Erythroblast (primary cell): ENCODE measurements around the gene HOXC10.

ENCODE experiments used
- DNase-seq, 2 experiments: peaks; one replicate each; lab custom pipeline; 2025; lab: John Stamatoyannopoulos, UW
- GATA1 ChIP-seq: IDR thresholded peaks from 2 replicates; pipeline ENCODE4 v1.6.1; 2011; ENCODE audit warnings: low read depth, mild to moderate bottlenecking, control low read depth, low read length, moderate library complexity
- POLR2A ChIP-seq: IDR thresholded peaks from 2 replicates; pipeline ENCODE4 v1.6.1; 2011; ENCODE audit warnings: mild to moderate bottlenecking, low read length

Gene HOXC10

GRCh38 chr12:53965281-53966084, 19.5 kb upstream of the HOXC10 start:
- DNase-seq: no peak
- TF ChIP-seq GATA1: no peak
- TF ChIP-seq POLR2A: no peak

DNA sequence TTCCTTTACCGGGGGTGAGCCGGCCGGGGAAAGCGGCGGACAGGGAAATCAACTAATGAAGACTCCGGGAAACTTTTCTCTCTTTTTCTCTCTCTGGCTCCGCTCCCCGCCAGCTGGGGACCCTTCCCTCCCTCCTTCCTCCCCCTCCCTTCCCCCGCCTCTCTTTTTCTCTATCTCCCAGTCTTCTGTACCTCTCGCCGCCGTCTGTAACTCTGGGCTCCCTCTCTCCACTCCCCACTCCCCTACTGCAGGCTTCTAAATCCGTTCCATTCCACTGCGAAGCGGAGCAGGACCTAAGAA, 18.9 kb upstream of the HOXC10 start:
- DNase-seq: no peak
- no peak for TF ChIP-seq POLR2A
- no peak for TF ChIP-seq GATA1

- TF ChIP-seq POLR2A (no peak), GATA1 (no peak)
- DNase-seq: no peak
Measured at GRCh38 chr12:53966385-53967133, 18.4 kb upstream of the HOXC10 start.

- no peak for DNase-seq
- TF ChIP-seq GATA1: no peak
- TF ChIP-seq POLR2A: no peak
Measured at GRCh38 chr12:53967421-53967925, 17.5 kb upstream of the HOXC10 start.

DNA sequence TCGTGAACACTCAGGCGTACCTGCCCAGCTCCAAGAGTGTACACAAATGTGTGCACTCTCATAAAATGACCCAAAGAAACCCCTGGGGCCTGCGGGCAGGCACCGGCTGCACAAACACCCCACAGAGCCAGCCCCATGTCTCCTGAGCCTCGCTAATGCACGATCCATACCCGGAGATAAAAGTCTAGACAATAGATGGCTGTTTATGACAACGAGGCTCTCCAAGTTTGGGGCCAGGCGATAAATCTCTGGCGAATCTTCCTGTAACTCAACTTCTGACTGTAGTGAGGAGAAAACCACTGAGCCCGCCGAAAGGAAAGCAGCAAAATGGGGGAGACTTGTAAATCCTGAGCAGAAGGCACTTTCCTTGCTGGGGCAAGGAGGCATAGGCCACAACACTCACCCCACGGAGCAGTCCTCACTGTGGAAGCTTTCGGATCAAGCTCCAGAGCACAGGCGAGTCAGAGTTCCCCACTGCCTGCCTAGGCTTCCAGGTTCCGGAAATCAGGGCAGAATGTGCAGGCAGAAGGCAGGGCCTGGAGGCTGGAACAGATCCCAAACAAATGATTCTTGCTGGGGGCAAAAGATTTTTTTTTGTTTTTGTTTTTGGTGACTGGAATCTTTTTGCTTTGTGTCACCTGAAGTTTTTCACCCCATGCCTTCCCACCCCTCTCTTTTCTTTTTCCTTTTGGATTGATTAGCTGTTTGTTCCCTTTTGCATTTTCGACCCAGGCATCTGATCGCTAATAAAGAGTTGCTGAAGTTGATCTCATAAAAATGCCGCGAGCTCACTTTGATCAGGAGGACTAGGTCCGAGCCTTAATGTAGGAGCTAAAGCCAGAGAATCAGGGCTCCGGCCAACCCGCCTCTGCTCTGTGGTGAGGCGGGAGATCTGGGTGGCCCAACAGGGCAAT, 16.5 kb upstream of the HOXC10 start:
- TF ChIP-seq POLR2A (no peak), GATA1 (no peak)
- no peak for DNase-seq

- DNase-seq: no peak
- TF ChIP-seq POLR2A (no peak), GATA1 (no peak)
Measured at GRCh38 chr12:53969588-53970259, 15.2 kb upstream of the HOXC10 start.

GRCh38 chr12:53970451-53970850, 14.5 kb upstream of the HOXC10 start:
- TF ChIP-seq GATA1: no peak
- no peak for TF ChIP-seq POLR2A

GRCh38 chr12:53971129-53971528, 13.8 kb upstream of the HOXC10 start:
- TF ChIP-seq POLR2A: no peak
- no peak for TF ChIP-seq GATA1
- DNase-seq: no peak

More at GRCh38 chr12:53970451-53970850, 14.5 kb upstream of the HOXC10 start:
- no peak for DNase-seq

DNA sequence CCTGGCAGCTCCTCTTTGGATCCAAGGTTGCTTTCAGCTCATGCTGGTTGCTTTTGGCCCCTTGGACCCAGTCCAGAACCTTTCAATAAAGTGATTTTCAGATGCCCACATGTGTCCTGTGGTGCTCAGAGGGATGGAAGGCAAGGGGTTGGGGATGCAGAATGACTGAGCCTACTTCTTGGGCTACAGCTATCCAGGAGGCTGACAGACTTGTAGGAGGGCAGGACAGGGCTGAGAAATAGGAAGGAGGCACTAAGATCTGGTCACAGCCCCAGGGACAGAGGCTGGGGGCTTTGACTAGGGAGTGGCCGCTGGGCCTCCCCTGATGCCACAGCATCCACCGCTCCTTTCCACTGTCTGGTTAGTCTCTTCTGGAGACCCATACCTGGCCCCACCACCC, 13.3 kb upstream of the HOXC10 start:
- TF ChIP-seq GATA1 (no peak), POLR2A (no peak)
- DNase-seq: no peak

GRCh38 chr12:53972152-53972702, 12.7 kb upstream of the HOXC10 start:
- TF ChIP-seq GATA1: no peak
- TF ChIP-seq POLR2A: no peak
- no peak for DNase-seq

DNA sequence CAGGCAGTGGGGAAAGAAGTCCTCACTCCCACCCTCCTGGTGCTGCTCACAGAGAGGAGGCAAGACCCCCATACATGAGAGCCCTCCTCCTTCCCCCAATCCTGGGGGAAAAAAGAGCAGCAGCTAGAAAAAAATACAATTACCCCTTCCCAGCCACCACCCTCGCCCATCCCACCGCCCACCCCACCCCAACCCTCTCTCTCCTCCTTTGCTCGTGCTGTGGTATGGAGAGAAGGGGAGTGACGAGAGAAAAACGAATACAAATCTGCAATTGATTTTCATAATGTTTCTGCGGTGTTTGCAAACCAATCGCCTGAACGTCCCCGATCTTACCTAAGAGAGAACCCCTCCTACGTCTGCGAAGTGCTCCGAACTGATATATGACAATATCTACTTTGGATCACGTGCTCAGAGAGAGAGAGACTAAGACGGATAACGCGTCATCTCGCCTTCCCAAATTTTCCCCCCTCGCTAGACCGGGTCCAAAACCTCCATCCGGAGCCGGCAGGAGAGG, 12.2 kb upstream of the HOXC10 start, which contains the start of gene HOXC11:
TSS of gene HOXC11 (plus strand) at position 405 of the 514 bp plus-strand sequence. CDS start 116 bp downstream, outside the sequence.
- TF ChIP-seq POLR2A: no peak
- TF ChIP-seq GATA1: no peak
- no peak for DNase-seq

DNA sequence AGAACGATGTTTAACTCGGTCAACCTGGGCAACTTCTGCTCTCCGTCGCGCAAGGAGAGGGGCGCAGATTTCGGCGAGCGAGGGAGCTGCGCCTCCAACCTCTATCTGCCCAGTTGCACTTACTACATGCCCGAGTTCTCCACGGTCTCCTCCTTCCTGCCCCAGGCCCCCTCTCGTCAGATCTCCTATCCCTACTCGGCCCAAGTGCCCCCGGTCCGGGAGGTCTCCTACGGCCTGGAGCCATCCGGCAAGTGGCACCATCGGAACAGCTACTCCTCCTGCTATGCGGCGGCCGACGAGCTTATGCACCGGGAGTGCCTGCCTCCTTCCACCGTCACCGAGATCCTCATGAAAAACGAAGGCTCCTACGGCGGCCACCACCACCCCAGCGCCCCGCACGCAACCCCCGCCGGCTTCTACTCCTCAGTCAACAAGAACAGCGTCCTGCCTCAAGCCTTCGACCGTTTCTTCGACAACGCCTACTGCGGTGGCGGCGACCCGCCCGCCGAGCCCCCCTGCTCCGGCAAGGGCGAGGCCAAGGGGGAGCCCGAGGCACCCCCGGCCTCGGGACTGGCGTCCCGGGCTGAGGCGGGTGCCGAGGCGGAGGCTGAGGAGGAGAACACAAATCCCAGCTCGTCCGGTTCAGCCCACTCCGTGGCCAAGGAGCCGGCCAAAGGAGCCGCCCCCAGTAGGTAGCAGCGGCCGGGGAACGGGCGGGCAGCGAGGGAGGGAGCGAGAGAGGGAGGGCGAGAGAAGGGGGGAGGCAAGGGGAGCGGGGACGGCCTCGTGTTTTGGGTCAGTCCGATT, 11.5 kb upstream of the HOXC10 start:
- TF ChIP-seq POLR2A (no peak), GATA1 (no peak)
- no peak for DNase-seq
